Measurements from ENCODE around the gene IRF6.

DNA sequence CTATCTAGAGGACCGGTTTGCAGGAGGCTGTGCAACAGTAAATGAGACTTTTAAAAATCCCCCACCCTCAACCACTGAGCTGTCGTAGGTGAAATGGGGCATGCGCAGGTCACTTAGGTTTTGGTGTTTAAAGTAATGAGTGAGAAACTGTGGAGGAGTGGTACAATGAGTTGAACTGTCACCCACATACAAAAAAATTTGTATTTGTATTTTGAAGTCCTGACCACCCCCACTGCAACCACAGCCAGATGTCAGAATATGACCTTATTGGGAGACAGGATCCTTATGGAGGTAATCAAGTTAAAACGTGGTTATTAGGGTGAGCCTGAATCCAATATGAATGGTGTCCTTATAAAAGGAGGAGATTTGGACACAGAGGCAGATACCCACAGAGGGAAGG is 1.6 kb upstream of the IRF6 start:
- no peak for TF ChIP-seq POLR2A (IDR thresholded peaks at IDR 0.05)
- TF ChIP-seq, protein P1, sequence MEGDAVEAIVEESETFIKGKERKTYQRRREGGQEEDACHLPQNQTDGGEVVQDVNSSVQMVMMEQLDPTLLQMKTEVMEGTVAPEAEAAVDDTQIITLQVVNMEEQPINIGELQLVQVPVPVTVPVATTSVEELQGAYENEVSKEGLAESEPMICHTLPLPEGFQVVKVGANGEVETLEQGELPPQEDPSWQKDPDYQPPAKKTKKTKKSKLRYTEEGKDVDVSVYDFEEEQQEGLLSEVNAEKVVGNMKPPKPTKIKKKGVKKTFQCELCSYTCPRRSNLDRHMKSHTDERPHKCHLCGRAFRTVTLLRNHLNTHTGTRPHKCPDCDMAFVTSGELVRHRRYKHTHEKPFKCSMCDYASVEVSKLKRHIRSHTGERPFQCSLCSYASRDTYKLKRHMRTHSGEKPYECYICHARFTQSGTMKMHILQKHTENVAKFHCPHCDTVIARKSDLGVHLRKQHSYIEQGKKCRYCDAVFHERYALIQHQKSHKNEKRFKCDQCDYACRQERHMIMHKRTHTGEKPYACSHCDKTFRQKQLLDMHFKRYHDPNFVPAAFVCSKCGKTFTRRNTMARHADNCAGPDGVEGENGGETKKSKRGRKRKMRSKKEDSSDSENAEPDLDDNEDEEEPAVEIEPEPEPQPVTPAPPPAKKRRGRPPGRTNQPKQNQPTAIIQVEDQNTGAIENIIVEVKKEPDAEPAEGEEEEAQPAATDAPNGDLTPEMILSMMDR (IDR thresholded peaks at IDR 0.05), result no peak

Data from right lobe of liver (tissue), 4 donors.